K562 (cell line): Measurements from ENCODE around the gene CEP68. TPM values are rescaled to one million over a fixed set of nuclear protein-coding genes. Genes with fewer than 3 reads are reported as not detected.
A peak's percentile ranks its signal among the peaks of the same experiment; 100 is the strongest.

Experiments used
- CEBPB ChIP-seq: fragments of 450-650 bp; IDR thresholded peaks from 2 replicates; pipeline ENCODE4 v1.6.1; 2016; ENCODE audit warnings: missing genetic modification characterization, missing compliant biosample characterization
- HINFP ChIP-seq: fragments of 450-650 bp; conservative IDR thresholded peaks from 2 replicates; pipeline ENCODE4 v1.6.1; 2016; ENCODE audit warnings: missing genetic modification characterization, low read depth, mild to moderate bottlenecking, control low read depth, missing compliant biosample characterization
- HMBOX1 ChIP-seq: sonication (generic); IDR thresholded peaks from 2 replicates; pipeline ENCODE4 v1.6.1; 2016
- JUND ChIP-seq, 2 experiments: IDR thresholded peaks; 2 replicates in 1 of 2; 3 replicates in 1 of 2; pipeline ENCODE4 v1.6.1; 2011; ENCODE audit warnings: borderline replicate concordance in 2 of 2, low read depth in 2 of 2, low read length in 2 of 2, improper control_type of control experiment in 1 of 2, missing biosample characterization in 1 of 2, missing genetic modification characterization in 1 of 2, missing genetic modification reagents in 1 of 2
- KLF6 ChIP-seq: fragments of 250-450 bp; sonication (Bioruptor Pico); IDR thresholded peaks from 2 replicates; pipeline ENCODE4 v1.4.0; 2020; ENCODE audit warnings: mild to moderate bottlenecking, moderate library complexity, borderline replicate concordance
- SMARCA5 ChIP-seq: fragments of 450-650 bp; IDR thresholded peaks from 2 replicates; pipeline ENCODE4 v1.6.1; 2016
- ZBTB8A ChIP-seq: fragments of 450-650 bp; IDR thresholded peaks from 2 replicates; pipeline ENCODE4 v1.6.1; 2018; ENCODE audit warnings: mild to moderate bottlenecking, moderate library complexity; ENCODE audit not compliant: partially characterized antibody
- ZKSCAN3 ChIP-seq: fragments of 250-450 bp; sonication (Bioruptor Pico); IDR thresholded peaks from 2 replicates; pipeline ENCODE4 v1.4.0; 2020
- ZNF431 ChIP-seq: sonication (generic); formaldehyde crosslinking; IDR thresholded peaks from 2 replicates; pipeline ENCODE4 v1.8.0; 2022; ENCODE audit warnings: mild to moderate bottlenecking, missing genetic modification reagents
- ZNF444 ChIP-seq: fragments of 250-450 bp; sonication (Bioruptor Pico); IDR thresholded peaks from 2 replicates; pipeline ENCODE4 v1.4.0; 2020; ENCODE audit warnings: mild to moderate bottlenecking, moderate library complexity
- polyA plus RNA-seq, 8 experiments: library from polyadenylated mRNA; depleted of rRNA in 4 of 8; stranded (reverse) in 5 of 8; unstranded in 3 of 8; fragments of >200 nt; fragmentation: Nextera tagmentation in 2 of 8; fragmentation: Illumina TruSeq in 1 of 8; extraction: Ambion mirVana in 2 of 8; extraction: Trizol in 1 of 8; gene quantifications; 2 replicates each; pipeline versions ENCODE4 v1.2.1 to v1.2.3, GENCODE V29; 2011 to 2014; ENCODE audit warnings: inconsistent platforms in 1 of 8, missing spikeins in 1 of 8
- total RNA-seq, 7 experiments: library from RNA; depleted of rRNA in 6 of 7; stranded (reverse); fragments of >200 nt in 6 of 7; fragmentation: Illumina TruSeq in 2 of 7; extraction: Trizol in 2 of 7; gene quantifications; 2 replicates each; pipeline versions ENCODE4 v1.2.1 to v1.2.3, GENCODE V29; 2011 to 2021; ENCODE audit warnings: low replicate concordance in 1 of 7

The CEP68 gene
- total and polyA plus RNA-seq, 9 of the 15 experiments (the other 6 are each of a cell fraction or from before 2014, with no cell fraction given), result 1.4 to 8.5 (median 5.2) TPM

GRCh38 chr2:65040400-65041261 lies 15.6 kb upstream of the CEP68 start (continued):
- TF ChIP-seq ZKSCAN3 (CRISPR knock-in tag) (no peak), ZBTB8A (no peak), ZNF431 (CRISPR knock-in tag) (no peak), CEBPB (tag) (no peak), HMBOX1 (peak; percentile 51), ZNF444 (CRISPR knock-in tag) (no peak), KLF6 (no peak), SMARCA5 (no peak), JUND (IDR thresholded peaks at IDR 0.05; ENCODE audit: borderline replicate concordance, low read depth, low read length) (peak; percentile 27; the same call in 1 of the 2 replicates), JUND (tag; IDR thresholded peaks at IDR 0.05; ENCODE audit: borderline replicate concordance, low read depth, low read length) (no peak; the same call in 2 of the 3 replicates), HINFP (no peak)
